Caco-2 (cell line): ENCODE results near the gene RNU1-3. TPM values are rescaled to one million over a fixed set of nuclear protein-coding genes. Genes with fewer than 3 reads are reported as not detected.
"Not testable (repeated sequence)": the region's sequence is repeated elsewhere in the genome, so short reads cannot be mapped to it uniquely, and the experiment has no call there.

Experiments used
- BruUV-seq: library from RNA; stranded (reverse); fragments of 400-500 nt; replicated peaks from 2 replicates; lab custom pipeline; 2021; lab: Mats Ljungman, UMichigan
- CTCF ChIA-PET: fragments of 300-600 bp; sonication (Branson Sonifier 250); formaldehyde crosslinking; loops from one replicate; lab custom pipeline; 2022; ENCODE audit warnings: antibody characterized with exemption; lab: Charles Lee
- POLR2A ChIA-PET: fragments of 300-600 bp; sonication (Branson Sonifier 250); formaldehyde crosslinking; loops from one replicate; lab custom pipeline; 2022; ENCODE audit warnings: antibody characterized with exemption; lab: Charles Lee
- DNase-seq, 2 experiments: peaks; one replicate each; pipeline versions ENCODE4 v3.0.0 to v3.0.0-alpha.2; 2020 to 2022
- H3K27me3 ChIP-seq: replicated peaks from 2 replicates; pipeline ENCODE4 v1.6.0; 2011; ENCODE audit warnings: low read length; ENCODE audit not compliant: control insufficient read depth, insufficient read depth
- H3K36me3 ChIP-seq: 2 replicates; pipeline ENCODE4 v1.5.1; 2011; ENCODE audit warnings: low read length; ENCODE audit not compliant: control insufficient read depth, insufficient read depth
- H3K4me1 ChIP-seq: fragments of 250-450 bp; sonication (Bioruptor Pico); 2 replicates; pipeline ENCODE4 v1.5.1; 2020; ENCODE audit warnings: mild to moderate bottlenecking
- H3K4me3 ChIP-seq: 2 replicates; pipeline ENCODE4 v1.5.1; 2011; ENCODE audit warnings: low read depth, mild to moderate bottlenecking, control low read depth, low read length
- H3K9me3 ChIP-seq: fragments of 250-450 bp; sonication (Bioruptor Pico); 2 replicates; pipeline ENCODE4 v1.5.1; 2020; ENCODE audit warnings: mild to moderate bottlenecking, moderate library complexity
- H3K27ac Mint-ChIP-seq: one replicate; pipeline ENCODE4 v1.8.0; 2022; ENCODE audit warnings: mixed read lengths; ENCODE audit not compliant: unreplicated experiment
- H3K27me3 Mint-ChIP-seq: one replicate; pipeline ENCODE4 v1.8.0; 2022; ENCODE audit warnings: mixed read lengths; ENCODE audit not compliant: insufficient read depth, unreplicated experiment
- H3K36me3 Mint-ChIP-seq: one replicate; pipeline ENCODE4 v1.8.0; 2022; ENCODE audit warnings: mild to moderate bottlenecking, mixed read lengths; ENCODE audit not compliant: insufficient read depth, unreplicated experiment
- H3K4me1 Mint-ChIP-seq: one replicate; pipeline ENCODE4 v1.8.0; 2022; ENCODE audit warnings: low read depth, mixed read lengths; ENCODE audit not compliant: unreplicated experiment
- H3K4me3 Mint-ChIP-seq: one replicate; pipeline ENCODE4 v1.8.0; 2022; ENCODE audit warnings: mild to moderate bottlenecking, moderate library complexity, mixed read lengths; ENCODE audit not compliant: unreplicated experiment
- H3K9me3 Mint-ChIP-seq: one replicate; pipeline ENCODE4 v1.8.0; 2022; ENCODE audit warnings: mixed read lengths; ENCODE audit not compliant: unreplicated experiment
- intact Hi-C: fragments of 100-400 bp; cut with micrococcal nuclease; formaldehyde crosslinking; loops from one replicate; pipeline ENCODE4 v1.10.0; 2022; ENCODE audit not compliant: unreplicated experiment
- total RNA-seq: library from RNA; stranded (reverse); gene quantifications from 2 replicates; pipeline ENCODE4 v1.2.3, GENCODE V29; 2022

The RNU1-3 gene
- total RNA-seq, 1 experiment from 2014 or later = 1,622 TPM

DNA sequence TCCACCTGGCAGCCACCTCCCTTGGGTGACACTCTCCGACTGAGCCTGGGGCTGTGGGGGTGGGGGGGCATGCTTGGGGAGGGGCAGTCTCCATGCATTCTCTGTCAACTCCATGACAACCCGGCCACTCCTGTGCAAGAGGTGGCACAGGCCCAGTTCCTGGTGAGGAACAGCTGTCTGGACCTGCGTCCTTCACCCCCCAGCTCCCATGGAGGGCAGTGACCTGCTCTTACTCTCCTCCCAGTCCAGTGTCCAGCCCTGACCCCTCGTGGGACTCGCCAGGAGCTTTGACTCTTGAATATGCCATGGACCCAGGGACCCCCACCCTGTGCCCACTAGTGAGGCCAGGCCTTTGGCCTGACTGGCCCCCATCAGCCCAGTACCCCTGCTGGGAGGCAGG is 35.5 kb upstream of the RNU1-3 start:
- H3K4me1 Mint-ChIP-seq, H3K27ac Mint-ChIP-seq, H3K4me3 Mint-ChIP-seq, POLR2A ChIA-PET, H3K36me3 Mint-ChIP-seq, H3K4me3 ChIP-seq, H3K4me1 ChIP-seq, BruUV-seq, H3K27me3 Mint-ChIP-seq, H3K9me3 Mint-ChIP-seq, H3K36me3 ChIP-seq, DNase-seq, intact Hi-C loops, H3K27me3 ChIP-seq, H3K9me3 ChIP-seq: not testable (repeated sequence)
- CTCF ChIA-PET = interaction anchor here (0.6 kb wide), 1 partner anchor 78 kb away, joined by 4 read pairs; no protein-coding TSS in a partner anchor

DNA sequence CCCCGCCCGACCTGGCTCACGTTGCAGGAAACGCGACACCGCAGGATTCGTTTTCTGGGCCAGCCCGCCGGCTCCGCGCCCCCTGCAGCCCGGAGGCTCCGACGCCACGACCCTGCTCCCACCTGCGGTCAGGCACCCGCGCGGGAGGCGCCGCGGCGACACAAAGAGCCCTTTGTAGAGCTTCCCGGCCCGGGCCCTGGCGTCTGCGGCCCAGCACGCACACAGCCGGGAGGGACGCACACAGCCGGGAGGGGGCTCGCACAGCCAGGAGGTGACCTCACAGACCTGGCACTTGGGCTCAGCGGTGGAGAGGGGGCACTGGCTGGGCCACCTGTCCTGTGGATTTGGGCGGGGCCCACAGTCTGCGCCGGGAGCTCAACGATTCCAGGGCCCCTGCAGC is 34.4 kb upstream of the RNU1-3 start:
- H3K27me3 ChIP-seq, H3K36me3 Mint-ChIP-seq, POLR2A ChIA-PET, H3K27ac Mint-ChIP-seq, H3K9me3 ChIP-seq, CTCF ChIA-PET, DNase-seq, H3K4me3 Mint-ChIP-seq, H3K4me1 Mint-ChIP-seq, H3K4me1 ChIP-seq, H3K36me3 ChIP-seq, BruUV-seq, H3K27me3 Mint-ChIP-seq, H3K9me3 Mint-ChIP-seq, intact Hi-C loops, H3K4me3 ChIP-seq: not testable (repeated sequence)

DNA sequence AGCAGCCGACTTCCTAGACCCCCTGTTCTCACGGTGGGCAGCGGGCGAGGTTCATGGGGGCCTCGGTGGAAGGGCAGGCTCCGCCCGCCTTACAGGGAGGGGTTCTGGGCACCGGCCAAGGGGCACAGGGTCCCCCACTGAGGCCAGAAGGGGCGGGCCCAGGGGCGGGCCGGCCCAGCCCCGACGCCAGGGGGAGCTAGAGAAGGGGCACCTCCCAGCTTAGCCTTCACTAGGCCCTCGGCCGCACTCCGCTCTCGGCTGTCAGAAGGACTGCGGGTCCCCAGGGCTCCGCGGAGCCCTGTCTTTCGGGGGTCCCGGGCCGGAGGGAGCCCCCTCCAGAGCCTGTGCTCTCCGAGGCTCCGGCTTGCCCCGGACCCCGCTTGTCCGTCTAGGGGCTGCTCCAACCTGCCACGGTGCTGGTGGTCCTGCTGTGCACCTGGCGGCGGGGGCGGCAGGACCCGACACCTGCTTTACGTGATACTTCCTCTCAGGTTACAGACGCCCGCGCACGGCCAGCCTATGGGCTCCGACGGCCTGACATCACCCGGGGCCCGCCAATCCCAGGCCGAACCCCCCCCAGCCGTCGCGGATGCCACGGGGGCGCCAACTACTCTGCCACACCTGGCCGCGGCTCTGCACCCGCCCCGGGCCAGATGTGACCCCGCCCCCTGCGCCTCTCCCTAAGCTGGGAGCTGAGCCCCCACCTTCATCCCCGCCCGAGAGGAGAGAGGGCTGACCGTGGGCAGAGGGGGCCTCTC is 33.6 kb upstream of the RNU1-3 start:
- H3K4me1 Mint-ChIP-seq, H3K4me1 ChIP-seq, H3K27ac Mint-ChIP-seq, H3K9me3 ChIP-seq, H3K9me3 Mint-ChIP-seq, BruUV-seq, H3K36me3 Mint-ChIP-seq, H3K4me3 Mint-ChIP-seq, H3K27me3 Mint-ChIP-seq, DNase-seq, CTCF ChIA-PET, H3K4me3 ChIP-seq, H3K36me3 ChIP-seq, POLR2A ChIA-PET, intact Hi-C loops, H3K27me3 ChIP-seq: not testable (repeated sequence)

DNA sequence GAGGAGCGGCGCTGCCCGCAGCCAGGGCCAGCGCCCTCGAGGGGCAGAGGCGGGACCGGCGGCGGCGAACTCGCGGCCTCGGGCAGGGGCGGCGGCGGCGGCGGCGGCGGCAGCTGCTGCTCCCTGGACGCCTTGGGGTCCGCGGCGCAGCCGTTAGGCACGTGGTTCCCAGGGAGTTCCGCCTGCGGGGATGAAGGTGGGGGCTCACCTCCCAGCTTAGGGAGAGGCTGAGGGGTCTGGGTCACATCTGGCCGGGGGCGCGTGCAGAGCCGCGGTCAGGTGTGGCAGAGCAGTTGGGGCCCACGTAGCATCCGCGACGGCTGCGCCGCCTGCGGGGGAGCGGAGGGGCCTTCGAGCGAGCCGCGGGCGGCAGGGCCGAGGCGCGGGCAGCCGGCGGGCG is 32.7 kb upstream of the RNU1-3 start:
- H3K4me3 Mint-ChIP-seq, H3K9me3 ChIP-seq, H3K27me3 ChIP-seq, CTCF ChIA-PET, POLR2A ChIA-PET, H3K27ac Mint-ChIP-seq, H3K4me1 ChIP-seq, H3K36me3 ChIP-seq, H3K36me3 Mint-ChIP-seq, H3K4me1 Mint-ChIP-seq, H3K27me3 Mint-ChIP-seq, DNase-seq, H3K9me3 Mint-ChIP-seq, intact Hi-C loops, BruUV-seq, H3K4me3 ChIP-seq: not testable (repeated sequence)

DNA sequence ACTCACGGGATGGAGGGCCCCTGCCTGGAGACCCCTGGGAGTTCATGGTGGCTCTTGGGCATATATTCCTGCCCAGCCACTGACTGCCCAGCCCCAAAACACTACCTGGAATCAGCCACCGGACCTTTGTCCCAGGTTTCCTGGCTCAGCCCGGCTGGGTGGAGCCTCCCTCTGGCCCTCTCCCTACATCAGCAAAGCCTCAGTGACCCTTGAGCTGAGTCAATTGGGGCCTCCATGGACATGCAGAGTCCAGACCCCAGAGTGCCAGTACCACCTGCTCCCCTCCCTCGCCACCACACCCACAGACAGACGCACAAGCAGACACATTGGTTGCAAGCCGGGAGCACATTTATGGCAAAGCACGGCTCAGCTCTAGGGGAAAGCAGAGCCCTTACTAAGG is 30.4 kb upstream of the RNU1-3 start:
- H3K4me1 Mint-ChIP-seq, POLR2A ChIA-PET, DNase-seq, H3K9me3 ChIP-seq, H3K4me3 Mint-ChIP-seq, H3K36me3 ChIP-seq, H3K4me1 ChIP-seq, H3K27ac Mint-ChIP-seq, H3K27me3 ChIP-seq, H3K27me3 Mint-ChIP-seq, H3K9me3 Mint-ChIP-seq, CTCF ChIA-PET, H3K4me3 ChIP-seq, BruUV-seq, H3K36me3 Mint-ChIP-seq, intact Hi-C loops: not testable (repeated sequence)

DNA sequence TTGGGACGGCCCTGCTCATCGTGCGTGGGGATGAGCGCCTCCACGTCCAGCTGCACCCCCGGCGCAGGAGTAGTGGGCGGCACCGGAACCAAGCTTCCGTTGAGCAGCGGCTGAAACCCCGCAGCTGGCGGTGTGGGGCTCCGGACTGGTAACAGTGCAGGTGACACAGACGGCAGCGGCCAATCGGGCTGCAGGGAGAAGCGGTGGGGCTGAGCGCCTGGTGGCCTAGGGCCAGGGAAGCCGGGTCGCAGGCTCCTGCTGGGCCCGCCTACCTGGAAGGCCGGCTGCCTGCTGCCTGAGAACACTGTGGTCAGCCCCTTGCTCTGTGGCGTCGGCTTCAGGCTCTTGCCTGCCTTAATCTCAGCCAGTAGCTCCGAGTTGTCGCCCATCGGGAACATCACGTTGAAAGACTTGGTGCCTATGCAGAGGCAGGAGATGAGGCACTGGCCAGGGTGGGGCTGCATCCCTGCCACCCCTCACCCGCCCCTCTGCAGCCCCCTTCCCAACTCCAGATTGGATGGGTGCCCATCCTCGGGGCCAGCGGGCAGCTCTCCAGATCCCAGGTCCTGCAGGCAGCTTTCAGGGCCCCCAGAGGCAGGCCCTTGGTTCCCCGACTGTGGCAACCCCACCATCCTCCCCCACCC is 29.9 kb upstream of the RNU1-3 start:
- H3K27ac Mint-ChIP-seq, H3K4me1 ChIP-seq, H3K36me3 ChIP-seq, intact Hi-C loops, H3K9me3 ChIP-seq, H3K4me3 Mint-ChIP-seq, BruUV-seq, H3K27me3 ChIP-seq, DNase-seq, POLR2A ChIA-PET, H3K36me3 Mint-ChIP-seq, H3K4me1 Mint-ChIP-seq, CTCF ChIA-PET, H3K9me3 Mint-ChIP-seq, H3K27me3 Mint-ChIP-seq, H3K4me3 ChIP-seq: not testable (repeated sequence)

DNA sequence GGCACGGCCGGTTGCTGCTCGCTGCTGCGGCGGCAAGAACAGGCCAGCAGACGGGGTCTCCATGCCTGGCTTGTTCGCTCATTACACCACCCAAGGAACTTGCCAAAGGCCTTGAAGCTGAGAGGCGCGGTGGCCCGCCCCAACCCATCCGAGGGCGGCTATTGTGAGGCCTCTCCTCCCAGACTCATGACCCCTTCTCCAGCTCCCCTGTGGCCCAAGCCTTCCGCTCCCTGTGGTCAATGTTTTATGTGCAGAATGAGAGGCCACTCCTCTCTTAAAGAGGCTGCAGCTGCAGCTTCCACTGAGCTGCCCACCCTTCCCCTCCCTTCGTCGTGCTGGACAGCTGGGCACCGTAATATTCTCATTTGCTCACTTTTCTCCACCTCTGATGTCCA is 27.6 kb upstream of the RNU1-3 start:
- POLR2A ChIA-PET, H3K27ac Mint-ChIP-seq, intact Hi-C loops, H3K9me3 Mint-ChIP-seq, H3K4me3 ChIP-seq, CTCF ChIA-PET, BruUV-seq, H3K36me3 ChIP-seq, H3K27me3 Mint-ChIP-seq, H3K4me3 Mint-ChIP-seq, H3K4me1 ChIP-seq, H3K36me3 Mint-ChIP-seq, H3K27me3 ChIP-seq, H3K4me1 Mint-ChIP-seq, DNase-seq, H3K9me3 ChIP-seq: not testable (repeated sequence)
